SK-N-SH treated with all-trans-retinoic acid at 6 μM for 48 hours (cell line): ENCODE measurements around the gene KCNJ12.

Source experiments
- ATAC-seq: fragments of 200-7000 bp; cut with Tn5 transposase; 3 replicates; pipeline ENCODE4 v1.9.1; 2020; ENCODE audit warnings: mild to moderate bottlenecking, moderate library complexity
- ARNTL ChIP-seq: fragments of 450-650 bp; formaldehyde crosslinking; IDR thresholded peaks from 2 replicates; pipeline ENCODE4 v1.5.0; 2020; ENCODE audit warnings: low read depth, mild to moderate bottlenecking, moderate library complexity, borderline replicate concordance
- CSDC2 ChIP-seq: fragments of 250-450 bp; sonication (Bioruptor Pico); IDR thresholded peaks from 2 replicates; pipeline ENCODE4 v1.5.0; 2020; ENCODE audit warnings: mild to moderate bottlenecking, moderate library complexity
- GLIS3 ChIP-seq: fragments of 250-450 bp; sonication (Bioruptor Pico); IDR thresholded peaks from 2 replicates; pipeline ENCODE4 v1.5.0; 2020; ENCODE audit warnings: mild to moderate bottlenecking, moderate library complexity
- OSR1 ChIP-seq: fragments of 250-450 bp; sonication (Bioruptor Pico); IDR thresholded peaks from 2 replicates; pipeline ENCODE4 v1.8.0; 2022; ENCODE audit warnings: moderate library complexity, mild to moderate bottlenecking, inconsistent platforms
- SNAI2 ChIP-seq: fragments of 250-450 bp; sonication (Bioruptor Pico); IDR thresholded peaks from 2 replicates; pipeline ENCODE4 v1.5.0; 2020; ENCODE audit warnings: mild to moderate bottlenecking, moderate library complexity
- TOX ChIP-seq: fragments of 250-450 bp; sonication (Bioruptor Pico); IDR thresholded peaks from 2 replicates; pipeline ENCODE4 v1.8.0; 2021; ENCODE audit warnings: mild to moderate bottlenecking, moderate library complexity, borderline replicate concordance
- ZFP3 ChIP-seq: fragments of 250-450 bp; sonication (Bioruptor Pico); IDR thresholded peaks from 2 replicates; pipeline ENCODE4 v1.5.0; 2020; ENCODE audit warnings: mild to moderate bottlenecking, moderate library complexity
- ZFP30 ChIP-seq: fragments of 450-650 bp; formaldehyde crosslinking; IDR thresholded peaks from 2 replicates; pipeline ENCODE4 v1.5.0; 2022; ENCODE audit warnings: mild to moderate bottlenecking, moderate library complexity
- ZNF565 ChIP-seq: fragments of 450-650 bp; formaldehyde crosslinking; conservative IDR thresholded peaks from 2 replicates; pipeline ENCODE4 v1.5.0; 2020; ENCODE audit warnings: low read depth, mild to moderate bottlenecking, moderate library complexity
- ZNF70 ChIP-seq: fragments of 450-650 bp; formaldehyde crosslinking; IDR thresholded peaks from 2 replicates; pipeline ENCODE4 v1.5.0; 2020; ENCODE audit warnings: mild to moderate bottlenecking, moderate library complexity
- ZNF8 ChIP-seq: fragments of 450-650 bp; formaldehyde crosslinking; IDR thresholded peaks from 2 replicates; pipeline ENCODE4 v1.5.0; 2020; ENCODE audit warnings: mild to moderate bottlenecking, moderate library complexity
- TF ChIP-seq, protein P1 (sequence below): fragments of 250-450 bp; sonication (Bioruptor Pico); IDR thresholded peaks from 2 replicates; pipeline ENCODE4 v1.8.0; 2020; ENCODE audit warnings: mild to moderate bottlenecking, moderate library complexity, borderline replicate concordance
- TF ChIP-seq, protein P2 (sequence below): fragments of 250-450 bp; sonication (Bioruptor Pico); IDR thresholded peaks from 2 replicates; pipeline ENCODE4 v1.5.1; 2021; ENCODE audit warnings: mild to moderate bottlenecking, moderate library complexity
- TF ChIP-seq, protein P3 (sequence below): fragments of 250-450 bp; sonication (Bioruptor Pico); IDR thresholded peaks from 2 replicates; pipeline ENCODE4 v1.8.0; 2021; ENCODE audit warnings: low read depth, mild to moderate bottlenecking, moderate library complexity, borderline replicate concordance
- TF ChIP-seq, protein P4 (sequence below): fragments of 250-450 bp; sonication (Bioruptor Pico); IDR thresholded peaks from 2 replicates; pipeline ENCODE4 v1.5.0; 2020; ENCODE audit warnings: mild to moderate bottlenecking, moderate library complexity

The KCNJ12 gene

DNA sequence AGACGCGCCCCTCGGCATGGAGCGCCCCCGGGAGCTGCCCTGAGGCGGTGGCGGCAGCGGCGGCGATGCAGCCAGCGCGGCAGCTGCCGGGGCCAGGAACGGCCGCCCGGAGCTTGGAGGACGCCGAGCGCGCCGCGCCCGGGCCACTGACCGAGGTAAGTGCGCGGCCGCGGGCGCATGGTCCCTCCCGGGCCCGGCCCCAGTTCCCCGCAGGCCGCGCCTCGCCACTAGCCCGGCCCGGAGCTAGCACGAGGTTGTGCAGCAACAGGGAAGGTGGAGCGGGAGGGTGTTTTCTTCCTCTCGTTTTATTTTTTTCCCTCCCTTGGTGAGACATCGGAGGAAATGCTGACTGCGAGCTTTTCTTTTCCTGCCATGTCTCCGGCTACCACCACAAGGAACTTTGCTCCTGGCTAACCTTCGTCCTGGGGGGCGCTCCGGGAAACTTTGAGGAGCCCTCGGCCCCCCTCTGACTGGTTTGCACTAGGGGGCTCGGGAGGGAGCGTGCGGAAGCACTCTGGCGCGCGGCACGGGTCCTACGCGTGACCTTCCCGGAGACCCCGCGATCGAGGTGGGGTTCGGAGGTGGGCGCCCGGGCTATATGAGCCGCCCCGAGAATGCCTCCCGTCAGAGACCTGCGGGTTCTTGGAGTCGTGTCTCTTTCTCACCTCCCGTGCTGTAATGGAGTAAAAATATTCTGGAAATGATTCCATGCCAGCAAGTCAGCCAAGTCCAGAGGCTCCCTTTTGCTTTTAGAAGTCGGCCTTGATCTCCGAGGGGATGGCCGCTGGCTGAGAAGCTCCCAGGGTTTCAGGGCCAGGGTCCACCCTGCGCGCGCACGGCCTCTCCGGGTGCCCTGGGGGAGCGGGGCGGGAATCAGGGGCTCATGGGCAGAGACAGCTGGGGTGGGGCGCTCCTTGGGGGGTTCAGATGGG is 868 bp downstream of the KCNJ12 start:
- ATAC-seq: peak; percentile 23
- TF ChIP-seq, protein P1, sequence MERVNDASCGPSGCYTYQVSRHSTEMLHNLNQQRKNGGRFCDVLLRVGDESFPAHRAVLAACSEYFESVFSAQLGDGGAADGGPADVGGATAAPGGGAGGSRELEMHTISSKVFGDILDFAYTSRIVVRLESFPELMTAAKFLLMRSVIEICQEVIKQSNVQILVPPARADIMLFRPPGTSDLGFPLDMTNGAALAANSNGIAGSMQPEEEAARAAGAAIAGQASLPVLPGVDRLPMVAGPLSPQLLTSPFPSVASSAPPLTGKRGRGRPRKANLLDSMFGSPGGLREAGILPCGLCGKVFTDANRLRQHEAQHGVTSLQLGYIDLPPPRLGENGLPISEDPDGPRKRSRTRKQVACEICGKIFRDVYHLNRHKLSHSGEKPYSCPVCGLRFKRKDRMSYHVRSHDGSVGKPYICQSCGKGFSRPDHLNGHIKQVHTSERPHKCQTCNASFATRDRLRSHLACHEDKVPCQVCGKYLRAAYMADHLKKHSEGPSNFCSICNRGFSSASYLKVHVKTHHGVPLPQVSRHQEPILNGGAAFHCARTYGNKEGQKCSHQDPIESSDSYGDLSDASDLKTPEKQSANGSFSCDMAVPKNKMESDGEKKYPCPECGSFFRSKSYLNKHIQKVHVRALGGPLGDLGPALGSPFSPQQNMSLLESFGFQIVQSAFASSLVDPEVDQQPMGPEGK: no peak
- no peak for TF ChIP-seq OSR1 (CRISPR knock-in tag)
- TF ChIP-seq, protein P2, sequence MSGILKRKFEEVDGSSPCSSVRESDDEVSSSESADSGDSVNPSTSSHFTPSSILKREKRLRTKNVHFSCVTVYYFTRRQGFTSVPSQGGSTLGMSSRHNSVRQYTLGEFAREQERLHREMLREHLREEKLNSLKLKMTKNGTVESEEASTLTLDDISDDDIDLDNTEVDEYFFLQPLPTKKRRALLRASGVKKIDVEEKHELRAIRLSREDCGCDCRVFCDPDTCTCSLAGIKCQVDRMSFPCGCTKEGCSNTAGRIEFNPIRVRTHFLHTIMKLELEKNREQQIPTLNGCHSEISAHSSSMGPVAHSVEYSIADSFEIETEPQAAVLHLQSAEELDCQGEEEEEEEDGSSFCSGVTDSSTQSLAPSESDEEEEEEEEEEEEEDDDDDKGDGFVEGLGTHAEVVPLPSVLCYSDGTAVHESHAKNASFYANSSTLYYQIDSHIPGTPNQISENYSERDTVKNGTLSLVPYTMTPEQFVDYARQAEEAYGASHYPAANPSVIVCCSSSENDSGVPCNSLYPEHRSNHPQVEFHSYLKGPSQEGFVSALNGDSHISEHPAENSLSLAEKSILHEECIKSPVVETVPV: no peak
- TF ChIP-seq ZNF565: no peak
- no peak for TF ChIP-seq GLIS3 (CRISPR knock-in tag)

DNA sequence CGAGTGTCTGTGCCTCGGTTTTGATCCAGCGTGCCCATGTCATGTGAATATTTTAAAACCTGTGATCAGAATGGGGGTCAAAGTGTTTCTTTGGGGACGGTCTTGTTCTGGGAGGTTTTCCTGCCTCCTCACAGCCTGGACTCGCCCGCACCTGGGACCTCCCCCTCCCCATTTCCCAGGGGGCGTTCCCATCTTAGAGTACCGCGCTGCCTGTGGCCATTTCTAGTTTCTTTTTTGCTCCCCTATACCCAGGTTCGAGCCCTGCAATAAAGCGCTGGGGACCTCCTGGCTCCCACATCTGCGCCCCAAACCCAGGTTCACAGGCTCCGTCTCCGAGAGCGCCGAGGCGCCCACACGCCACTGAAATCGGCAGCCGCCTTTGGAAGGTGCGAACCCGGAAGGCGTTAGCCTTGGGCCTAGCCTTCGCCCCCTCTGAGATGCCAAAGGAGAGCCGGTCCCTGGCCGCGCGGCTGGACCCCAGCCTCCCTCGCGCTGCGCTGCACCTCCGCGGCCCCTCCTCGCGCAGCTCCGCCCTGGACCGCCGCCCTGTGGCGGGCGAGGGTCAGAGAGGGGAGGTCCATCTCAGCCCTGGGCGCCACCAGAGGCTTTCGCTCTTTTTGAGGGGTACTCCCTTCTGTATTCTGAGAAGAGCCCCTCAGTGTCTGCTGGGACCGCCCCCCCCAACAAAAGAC is 1.7 kb downstream of the KCNJ12 start:
- ATAC-seq: no peak; the same call in 2 of the 3 replicates
- TF ChIP-seq ZFP30 (CRISPR knock-in tag): no peak
- TF ChIP-seq, protein P3, sequence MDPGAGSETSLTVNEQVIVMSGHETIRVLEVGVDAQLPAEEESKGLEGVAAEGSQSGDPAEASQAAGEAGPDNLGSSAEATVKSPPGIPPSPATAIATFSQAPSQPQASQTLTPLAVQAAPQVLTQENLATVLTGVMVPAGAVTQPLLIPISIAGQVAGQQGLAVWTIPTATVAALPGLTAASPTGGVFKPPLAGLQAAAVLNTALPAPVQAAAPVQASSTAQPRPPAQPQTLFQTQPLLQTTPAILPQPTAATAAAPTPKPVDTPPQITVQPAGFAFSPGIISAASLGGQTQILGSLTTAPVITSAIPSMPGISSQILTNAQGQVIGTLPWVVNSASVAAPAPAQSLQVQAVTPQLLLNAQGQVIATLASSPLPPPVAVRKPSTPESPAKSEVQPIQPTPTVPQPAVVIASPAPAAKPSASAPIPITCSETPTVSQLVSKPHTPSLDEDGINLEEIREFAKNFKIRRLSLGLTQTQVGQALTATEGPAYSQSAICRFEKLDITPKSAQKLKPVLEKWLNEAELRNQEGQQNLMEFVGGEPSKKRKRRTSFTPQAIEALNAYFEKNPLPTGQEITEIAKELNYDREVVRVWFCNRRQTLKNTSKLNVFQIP (CRISPR knock-in tag): no peak
- TF ChIP-seq SNAI2: no peak
- no peak for TF ChIP-seq ZNF8 (CRISPR knock-in tag)
- TF ChIP-seq, protein P2: no peak

DNA sequence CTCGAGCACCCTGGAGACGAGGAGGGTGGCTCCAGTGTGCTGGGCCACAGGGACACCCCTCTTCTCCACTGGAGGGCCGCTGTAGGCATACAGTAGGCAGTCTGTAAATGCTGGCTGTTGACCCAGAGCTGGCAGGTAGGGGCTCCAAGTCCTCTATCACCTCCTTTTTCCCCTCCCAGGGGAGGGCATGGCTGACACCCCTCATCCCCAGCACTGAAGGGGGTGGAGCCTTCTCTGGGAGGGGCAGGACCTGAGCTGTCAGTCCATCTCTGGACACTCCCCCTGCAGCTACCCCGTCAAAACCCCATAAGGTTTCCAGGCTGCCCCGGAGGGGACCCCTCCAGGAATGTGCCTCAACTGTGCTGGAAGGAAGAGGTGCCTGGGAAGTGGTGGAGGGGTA is 2.4 kb downstream of the KCNJ12 start:
- no peak for ATAC-seq
- TF ChIP-seq, protein P1: no peak
- TF ChIP-seq CSDC2 (CRISPR knock-in tag): no peak
- no peak for TF ChIP-seq ZFP3 (CRISPR knock-in tag)
- TF ChIP-seq, protein P2: no peak
- no peak for TF ChIP-seq TOX
- TF ChIP-seq ZNF70: no peak

DNA sequence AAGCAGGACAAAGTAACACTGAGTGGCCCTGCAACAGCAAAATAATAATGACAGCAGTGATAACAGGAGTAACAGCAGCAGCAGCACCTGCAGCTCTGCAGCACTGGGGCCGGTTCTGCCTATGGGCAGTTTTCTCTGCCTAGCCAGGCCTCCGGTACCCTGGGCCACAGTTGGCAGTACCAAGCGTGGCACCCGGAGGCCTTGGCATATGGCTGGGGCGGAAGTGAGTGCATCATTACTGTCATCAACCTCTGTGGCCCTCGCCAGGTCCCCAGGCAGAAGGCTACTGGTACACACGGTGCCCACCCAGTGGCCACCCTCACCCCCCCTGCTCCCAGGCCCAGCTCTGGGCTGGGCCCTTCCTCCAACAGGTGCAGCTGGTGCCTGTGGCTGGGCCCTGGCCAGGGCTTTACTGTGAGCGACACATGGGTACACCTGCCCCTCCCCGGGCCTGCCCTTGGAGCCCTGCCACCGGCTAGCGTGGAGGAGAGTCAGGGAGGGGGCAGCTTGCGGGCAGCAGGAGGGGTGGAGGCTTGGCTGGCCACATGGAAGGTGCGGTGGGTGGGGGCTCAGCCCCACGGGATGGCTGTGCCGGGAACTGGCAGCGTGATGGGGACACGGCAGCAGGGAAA is 3.0 kb downstream of the KCNJ12 start:
- no peak for ATAC-seq
- TF ChIP-seq ARNTL (CRISPR knock-in tag) (no peak), OSR1 (CRISPR knock-in tag) (no peak), SNAI2 (no peak)
- TF ChIP-seq, protein P2: no peak
- TF ChIP-seq, protein P4, sequence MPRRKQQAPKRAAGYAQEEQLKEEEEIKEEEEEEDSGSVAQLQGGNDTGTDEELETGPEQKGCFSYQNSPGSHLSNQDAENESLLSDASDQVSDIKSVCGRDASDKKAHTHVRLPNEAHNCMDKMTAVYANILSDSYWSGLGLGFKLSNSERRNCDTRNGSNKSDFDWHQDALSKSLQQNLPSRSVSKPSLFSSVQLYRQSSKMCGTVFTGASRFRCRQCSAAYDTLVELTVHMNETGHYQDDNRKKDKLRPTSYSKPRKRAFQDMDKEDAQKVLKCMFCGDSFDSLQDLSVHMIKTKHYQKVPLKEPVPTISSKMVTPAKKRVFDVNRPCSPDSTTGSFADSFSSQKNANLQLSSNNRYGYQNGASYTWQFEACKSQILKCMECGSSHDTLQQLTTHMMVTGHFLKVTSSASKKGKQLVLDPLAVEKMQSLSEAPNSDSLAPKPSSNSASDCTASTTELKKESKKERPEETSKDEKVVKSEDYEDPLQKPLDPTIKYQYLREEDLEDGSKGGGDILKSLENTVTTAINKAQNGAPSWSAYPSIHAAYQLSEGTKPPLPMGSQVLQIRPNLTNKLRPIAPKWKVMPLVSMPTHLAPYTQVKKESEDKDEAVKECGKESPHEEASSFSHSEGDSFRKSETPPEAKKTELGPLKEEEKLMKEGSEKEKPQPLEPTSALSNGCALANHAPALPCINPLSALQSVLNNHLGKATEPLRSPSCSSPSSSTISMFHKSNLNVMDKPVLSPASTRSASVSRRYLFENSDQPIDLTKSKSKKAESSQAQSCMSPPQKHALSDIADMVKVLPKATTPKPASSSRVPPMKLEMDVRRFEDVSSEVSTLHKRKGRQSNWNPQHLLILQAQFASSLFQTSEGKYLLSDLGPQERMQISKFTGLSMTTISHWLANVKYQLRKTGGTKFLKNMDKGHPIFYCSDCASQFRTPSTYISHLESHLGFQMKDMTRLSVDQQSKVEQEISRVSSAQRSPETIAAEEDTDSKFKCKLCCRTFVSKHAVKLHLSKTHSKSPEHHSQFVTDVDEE: no peak
- TF ChIP-seq, protein P1: no peak
